ENCODE results near the gene TNS3. TPM values are rescaled to one million over a fixed set of nuclear protein-coding genes. Genes with fewer than 3 reads are reported as not detected.
A peak's percentile ranks its signal among the peaks of the same experiment; 100 is the strongest.

TNS3 gene
- total and polyA plus RNA-seq, 2 of the 13 experiments (the other 11 are each of a cell fraction or from before 2014, with no cell fraction given) = 52.9 to 55.7 TPM

GRCh38 chr7:47314248-47314647 is 267.7 kb downstream of the TNS3 start:
- Histone ChIP-seq H3K9me3 (ENCODE audit: low read length) (no peaks in the 10 kb centered on the region), H3K79me2 (ENCODE audit: insufficient read depth, low read length) (no peaks in the 10 kb centered on the region), H3K4me3 (replicated peaks in 1 of 3; ENCODE audit: insufficient read depth in 1 of 3, low read depth in 2 of 3, low read length in 3 of 3) (no peak overlapping the region), H2AFZ (ENCODE audit: low read length) (no peak overlapping the region), H3K4me2 (ENCODE audit: low read depth, low read length) (no peak overlapping the region), H3K9ac (ENCODE audit: insufficient read depth, low read depth, low read length) (no peak overlapping the region), H3K27me3 (ENCODE audit: control insufficient read depth in 1 of 2, insufficient read depth in 2 of 2, low read length in 2 of 2) (no peaks in the 10 kb centered on the region), H3K4me1 (ENCODE audit: insufficient read depth, low read length) (no peaks in the 10 kb centered on the region), H3K27ac (ENCODE audit: extremely low read length, insufficient read depth, low read length) (no peak overlapping the region), H4K20me1 (ENCODE audit: insufficient read depth, low read length) (peaks cover 10% of the 10 kb centered on the region; the same call in 1 of the 2 replicates), H3K36me3 (replicated peaks in 1 of 2; ENCODE audit: control insufficient read depth in 1 of 2, insufficient read depth in 2 of 2, low read length in 2 of 2) (peaks cover 24 to 77% of the 10 kb centered on the region in 2 experiments)
- 95% methylated on average over 8 of the region's 8 CpGs for WGBS (ENCODE audit: low lambda C conversion rate)
- FAIRE-seq (no peak), ATAC-seq (peak; percentile 28; the same call in 2 of the 3 replicates), DNase-seq (ENCODE audit: low spot score) (no peak)
- ChIA-PET CTCF (ENCODE audit: low intra/inter-chr PET ratio, low total read pairs) (no interaction called here), POLR2A (no interaction called here)
- in situ Hi-C loops (cut with HindIII; ENCODE audit: extremely low pct_ligation_motif_present, low pct_unique_long_range_greater_than_20kb) = no loop called here
- intact Hi-C loops (cut with micrococcal nuclease; ENCODE audit: unreplicated experiment) = no loop called here
- BruUV-seq (replicated peaks) = no TSS peak
- no peak for TF ChIP-seq AFF4 (CRISPR knock-in tag; IDR thresholded peaks at IDR 0.05)
- no peak for TF ChIP-seq CSRNP2 (CRISPR knock-in tag; conservative IDR thresholded peaks at IDR 0.05; ENCODE audit: low read depth)
- no peak for TF ChIP-seq PRPF4 (IDR thresholded peaks at IDR 0.05; ENCODE audit: low read depth, low read length, poor library complexity, severe bottlenecking)

Measured in HepG2 (cell line).